SK-N-SH (cell line): ENCODE data around the gene USP2. TPM values are rescaled to one million over a fixed set of nuclear protein-coding genes. Genes with fewer than 3 reads are reported as not detected.
A peak's percentile ranks its signal among the peaks of the same experiment; 100 is the strongest.

Experiments used
- CTCF ChIA-PET: fragments of 300-600, 350-600 bp; formaldehyde crosslinking; extraction: SDS; loops from one replicate; lab custom pipeline; 2021; lab: Yijun Ruan, JAX
- POLR2A ChIA-PET: fragments of 350-600 bp; sonication (Branson Sonifier 250); formaldehyde crosslinking; extraction: SDS; loops from one replicate; lab custom pipeline; 2020; ENCODE audit warnings: antibody characterized with exemption, inconsistent platforms; lab: Yijun Ruan, JAX
- DNase-seq: peaks from one replicate; pipeline ENCODE4 v3.0.0; 2012
- H2AFZ ChIP-seq: fragments of 200-600 bp; sonication (generic); 2 replicates; pipeline ENCODE4 v1.8.1; 2016; ENCODE audit warnings: antibody characterized with exemption, mild to moderate bottlenecking, low read depth
- H3F3A ChIP-seq: fragments of 200-600 bp; sonication (generic); replicated peaks from 2 replicates; pipeline ENCODE3; 2016; ENCODE audit warnings: antibody characterized with exemption, mild to moderate bottlenecking; ENCODE audit not compliant: insufficient read depth
- H3K27ac ChIP-seq, 2 experiments: fragments of 200-500 bp in 1 of 2; fragments of 200-600 bp in 1 of 2; sonication (Bioruptor generic) in 1 of 2; sonication (generic), shearing (Covaris generic) in 1 of 2; 2 replicates each; pipeline versions ENCODE4 v1.5.1 to v1.6.1; 2014 to 2016; ENCODE audit warnings: low read depth in 2 of 2, inconsistent platforms in 1 of 2, low read length in 1 of 2, mild to moderate bottlenecking in 1 of 2, mixed read lengths in 1 of 2
- H3K27me3 ChIP-seq: fragments of 200-600 bp; sonication (generic), shearing (Covaris generic); 2 replicates; pipeline ENCODE4 v1.6.1; 2016; ENCODE audit warnings: mixed run types; ENCODE audit not compliant: insufficient read depth
- H3K36me3 ChIP-seq, 2 experiments: fragments of 200-500 bp in 1 of 2; fragments of 200-600 bp in 1 of 2; sonication (Bioruptor generic) in 1 of 2; sonication (generic) in 1 of 2; replicated peaks in 1 of 2; 2 replicates each; pipeline versions ENCODE3 to v1.5.1; 2014 to 2016; ENCODE audit warnings: low read length in 1 of 2, mild to moderate bottlenecking in 1 of 2; ENCODE audit not compliant: insufficient read depth in 2 of 2, control insufficient read depth in 1 of 2
- H3K4me1 ChIP-seq, 2 experiments: fragments of 200-500 bp in 1 of 2; fragments of 200-600 bp in 1 of 2; sonication (Bioruptor generic) in 1 of 2; sonication (generic), shearing (Covaris generic) in 1 of 2; 2 replicates each; pipeline versions ENCODE4 v1.5.1 to v1.6.1; 2014 to 2016; ENCODE audit warnings: low read depth in 1 of 2, low read length in 1 of 2, mixed run types in 1 of 2; ENCODE audit not compliant: insufficient read depth in 2 of 2, control insufficient read depth in 1 of 2
- H3K4me2 ChIP-seq: fragments of 200-600 bp; sonication (generic), shearing (Covaris generic); 2 replicates; pipeline ENCODE4 v1.6.1; 2017; ENCODE audit warnings: mixed run types
- H3K4me3 ChIP-seq, 2 experiments: fragments of 200-500 bp in 1 of 2; fragments of 200-600 bp in 1 of 2; sonication (Bioruptor generic) in 1 of 2; sonication (generic), shearing (Covaris generic) in 1 of 2; 2 replicates each; pipeline versions ENCODE4 v1.5.1 to v1.8.1; 2014 to 2016; ENCODE audit warnings: low read depth in 2 of 2, inconsistent platforms in 1 of 2, low read length in 1 of 2, mild to moderate bottlenecking in 1 of 2, mixed read lengths in 1 of 2, moderate library complexity in 1 of 2
- H3K79me2 ChIP-seq: fragments of 200-600 bp; sonication (generic); 2 replicates; pipeline ENCODE4 v1.8.1; 2017; ENCODE audit warnings: mild to moderate bottlenecking; ENCODE audit not compliant: insufficient read depth
- H3K9ac ChIP-seq: fragments of 200-600 bp; sonication (generic); 2 replicates; pipeline ENCODE4 v1.6.1; 2017; ENCODE audit warnings: mixed run types
- H3K9me2 ChIP-seq: fragments of 200-600 bp; sonication (generic); 2 replicates; pipeline ENCODE4 v1.6.1; 2017; ENCODE audit warnings: mixed run types
- H3K9me3 ChIP-seq: fragments of 200-600 bp; sonication (generic); 2 replicates; pipeline ENCODE4 v1.6.1; 2017; ENCODE audit warnings: mixed run types, mild to moderate bottlenecking, moderate library complexity
- H4K20me1 ChIP-seq: fragments of 200-600 bp; sonication (generic); 2 replicates; pipeline ENCODE4 v1.6.1; 2017; ENCODE audit warnings: mild to moderate bottlenecking, mixed run types; ENCODE audit not compliant: insufficient read depth
- EP300 ChIP-seq, 2 experiments: IDR thresholded peaks; 2 replicates each; pipeline versions ENCODE4 v1.4.0 to v1.6.1; 2012; ENCODE audit warnings: borderline replicate concordance in 1 of 2, low read depth in 1 of 2, low read length in 1 of 2
- FOXJ3 ChIP-seq: sonication (generic); formaldehyde crosslinking; IDR thresholded peaks from 2 replicates; pipeline ENCODE4 v1.5.1; 2020; ENCODE audit warnings: mild to moderate bottlenecking, missing genetic modification reagents
- FOXM1 ChIP-seq: IDR thresholded peaks from 2 replicates; pipeline ENCODE4 v1.4.0; 2012; ENCODE audit warnings: low read depth, mild to moderate bottlenecking
- MXI1 ChIP-seq: IDR thresholded peaks from 2 replicates; pipeline ENCODE4 v1.6.1; 2012; ENCODE audit warnings: mild to moderate bottlenecking, low read depth, low read length, improper control_type of control experiment
- NFIC ChIP-seq: IDR thresholded peaks from 2 replicates; pipeline ENCODE4 v1.4.0; 2012; ENCODE audit warnings: borderline replicate concordance
- NRF1 ChIP-seq: IDR thresholded peaks from 2 replicates; pipeline ENCODE4 v1.6.1; 2012; ENCODE audit warnings: low read depth, mild to moderate bottlenecking, low read length
- RCOR1 ChIP-seq: fragments of 150-350 bp; IDR thresholded peaks from 2 replicates; pipeline ENCODE4 v1.6.1; 2017; ENCODE audit warnings: antibody characterized with exemption, low read length
- RFX5 ChIP-seq: IDR thresholded peaks from 2 replicates; pipeline ENCODE4 v1.6.1; 2012; ENCODE audit warnings: mild to moderate bottlenecking, improper control_type of control experiment, low read length
- RXRA ChIP-seq: IDR thresholded peaks from 2 replicates; pipeline ENCODE4 v1.4.0; 2012; ENCODE audit warnings: low read depth, mild to moderate bottlenecking, borderline replicate concordance
- TAF1 ChIP-seq: IDR thresholded peaks from 2 replicates; pipeline ENCODE4 v1.6.1; 2012; ENCODE audit warnings: low read depth, mild to moderate bottlenecking, low read length, moderate library complexity, borderline replicate concordance
- WGBS: methylation state at CpG from one replicate; pipeline ENCODE4 v1.1.6; 2017; ENCODE audit warnings: low lambda C conversion rate; 5-methylcytosine and 5-hydroxymethylcytosine counted together
- polyA plus RNA-seq, 3 experiments: library from polyadenylated mRNA; depleted of rRNA; stranded (reverse); fragments of >200 nt; gene quantifications; 2 replicates each; pipeline ENCODE4 v1.2.3, GENCODE V29; 2012
- TF ChIP-seq, protein P1 (sequence below): IDR thresholded peaks from 2 replicates; pipeline ENCODE4 v1.6.1; 2012; ENCODE audit warnings: mild to moderate bottlenecking, low read depth, low read length, moderate library complexity
- TF ChIP-seq, protein P2 (sequence below): IDR thresholded peaks from 2 replicates; pipeline ENCODE4 v1.4.0; 2012; ENCODE audit warnings: low read depth

USP2 gene
- polyA plus RNA-seq, 1 of the 3 experiments (the other 2 are of a cell fraction): 0.97 TPM

DNA sequence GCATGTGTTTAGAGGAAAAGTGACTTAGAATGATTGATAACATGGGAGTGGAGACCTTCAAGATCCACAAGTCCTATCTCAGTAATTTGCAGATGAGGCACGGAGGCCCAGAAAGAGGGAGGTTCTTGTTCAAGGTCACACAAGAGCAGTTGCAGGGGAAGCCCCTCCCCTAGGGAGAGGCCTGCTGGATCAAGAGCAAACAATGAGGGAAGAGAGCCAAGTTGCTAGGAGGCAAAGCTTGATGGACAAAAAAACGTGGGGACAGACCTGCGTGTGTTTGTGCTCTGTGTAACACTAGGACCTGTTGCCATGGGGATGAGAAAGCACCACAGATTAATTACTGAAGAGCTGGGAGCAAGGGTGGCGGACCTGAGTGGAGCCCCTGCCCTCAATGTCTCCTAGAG lies 28.6 kb downstream of the USP2 start:
- ChIA-PET CTCF (interaction anchor here (0.6 to 11.0 kb wide), 12 partner anchors 9 to 157 kb away, joined by 3 to 85 read pairs (median 5); partner anchors contain the start of genes C1QTNF5, MCAM and USP2), POLR2A (interaction anchor here (1.2 kb wide), 1 partner anchor 16 kb away, joined by 3 read pairs; no protein-coding TSS in a partner anchor)
- Histone ChIP-seq H3F3A (no peaks in the 10 kb centered on the region), H4K20me1 (no peaks in the 10 kb centered on the region), H3K4me1 (peaks cover 0 to 18% of the 10 kb centered on the region in 2 experiments; a peak in 1 of 4 replicates), H3K27me3 (no peaks in the 10 kb centered on the region; the same call in 1 of the 2 replicates), H3K27ac (peak overlapping the region in 1 of 2 experiments; percentile 35; a peak in 1 of 4 replicates), H3K4me2 (no peak overlapping the region), H3K36me3 (no peaks in the 10 kb centered on the region), H3K9me3 (no peaks in the 10 kb centered on the region), H3K4me3 (no peak overlapping the region), H3K9ac (no peak overlapping the region), H3K9me2 (no peaks in the 10 kb centered on the region), H3K79me2 (no peaks in the 10 kb centered on the region), H2AFZ (no peak overlapping the region)
- DNase-seq: peak; percentile 77
- 45% methylated on average over 4 of the region's 4 CpGs for WGBS
- peak; percentile 49; the same call in 1 of the 2 replicates for TF ChIP-seq MXI1
- no peak for TF ChIP-seq RCOR1

DNA sequence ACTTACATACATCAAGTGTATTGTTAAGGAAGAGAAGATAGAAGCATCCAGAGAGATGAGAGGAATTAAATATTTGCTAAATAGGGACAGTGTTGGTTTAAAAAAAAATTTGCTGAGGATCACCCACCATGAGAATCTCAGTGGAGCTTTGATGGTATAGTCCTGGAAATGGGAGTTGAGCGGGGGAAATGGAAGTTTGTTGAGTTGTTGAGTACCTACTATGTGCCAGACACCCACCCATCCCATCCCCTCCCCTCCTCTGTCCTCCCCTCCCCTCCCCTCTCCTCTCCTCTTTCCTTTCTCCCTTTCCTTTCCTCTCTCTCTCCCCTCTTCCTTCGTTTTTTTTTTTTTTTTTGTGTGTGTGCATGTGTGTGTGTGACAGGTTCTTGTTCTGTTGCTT lies 30.3 kb downstream of the USP2 start:
- Histone ChIP-seq H3K79me2 (no peaks in the 10 kb centered on the region), H3K9me2 (no peaks in the 10 kb centered on the region), H3K9ac (no peak overlapping the region), H3F3A (no peaks in the 10 kb centered on the region), H3K36me3 (no peaks in the 10 kb centered on the region), H2AFZ (no peak overlapping the region), H3K4me1 (peaks cover 0 to 18% of the 10 kb centered on the region in 2 experiments; a peak in 1 of 4 replicates), H3K27ac (no peak overlapping the region), H3K4me2 (no peak overlapping the region), H3K27me3 (no peaks in the 10 kb centered on the region; the same call in 1 of the 2 replicates), H3K9me3 (no peaks in the 10 kb centered on the region), H3K4me3 (no peak overlapping the region), H4K20me1 (no peaks in the 10 kb centered on the region)
- CTCF ChIA-PET: interaction anchor here (1.1 to 11.0 kb wide), 7 partner anchors 11 to 124 kb away, joined by 3 to 85 read pairs (median 16); partner anchors contain the start of gene USP2
- DNase-seq: no peak
- TF ChIP-seq RFX5: no peak
- TF ChIP-seq, protein P1, sequence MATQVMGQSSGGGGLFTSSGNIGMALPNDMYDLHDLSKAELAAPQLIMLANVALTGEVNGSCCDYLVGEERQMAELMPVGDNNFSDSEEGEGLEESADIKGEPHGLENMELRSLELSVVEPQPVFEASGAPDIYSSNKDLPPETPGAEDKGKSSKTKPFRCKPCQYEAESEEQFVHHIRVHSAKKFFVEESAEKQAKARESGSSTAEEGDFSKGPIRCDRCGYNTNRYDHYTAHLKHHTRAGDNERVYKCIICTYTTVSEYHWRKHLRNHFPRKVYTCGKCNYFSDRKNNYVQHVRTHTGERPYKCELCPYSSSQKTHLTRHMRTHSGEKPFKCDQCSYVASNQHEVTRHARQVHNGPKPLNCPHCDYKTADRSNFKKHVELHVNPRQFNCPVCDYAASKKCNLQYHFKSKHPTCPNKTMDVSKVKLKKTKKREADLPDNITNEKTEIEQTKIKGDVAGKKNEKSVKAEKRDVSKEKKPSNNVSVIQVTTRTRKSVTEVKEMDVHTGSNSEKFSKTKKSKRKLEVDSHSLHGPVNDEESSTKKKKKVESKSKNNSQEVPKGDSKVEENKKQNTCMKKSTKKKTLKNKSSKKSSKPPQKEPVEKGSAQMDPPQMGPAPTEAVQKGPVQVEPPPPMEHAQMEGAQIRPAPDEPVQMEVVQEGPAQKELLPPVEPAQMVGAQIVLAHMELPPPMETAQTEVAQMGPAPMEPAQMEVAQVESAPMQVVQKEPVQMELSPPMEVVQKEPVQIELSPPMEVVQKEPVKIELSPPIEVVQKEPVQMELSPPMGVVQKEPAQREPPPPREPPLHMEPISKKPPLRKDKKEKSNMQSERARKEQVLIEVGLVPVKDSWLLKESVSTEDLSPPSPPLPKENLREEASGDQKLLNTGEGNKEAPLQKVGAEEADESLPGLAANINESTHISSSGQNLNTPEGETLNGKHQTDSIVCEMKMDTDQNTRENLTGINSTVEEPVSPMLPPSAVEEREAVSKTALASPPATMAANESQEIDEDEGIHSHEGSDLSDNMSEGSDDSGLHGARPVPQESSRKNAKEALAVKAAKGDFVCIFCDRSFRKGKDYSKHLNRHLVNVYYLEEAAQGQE: no peak
- TF ChIP-seq, protein P2, sequence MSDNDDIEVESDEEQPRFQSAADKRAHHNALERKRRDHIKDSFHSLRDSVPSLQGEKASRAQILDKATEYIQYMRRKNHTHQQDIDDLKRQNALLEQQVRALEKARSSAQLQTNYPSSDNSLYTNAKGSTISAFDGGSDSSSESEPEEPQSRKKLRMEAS: no peak
- TF ChIP-seq FOXJ3 (CRISPR knock-in tag): no peak
- TF ChIP-seq NRF1: no peak
- TF ChIP-seq RXRA: no peak
- TF ChIP-seq NFIC: no peak
- no peak for TF ChIP-seq FOXM1
- TF ChIP-seq TAF1: no peak
- TF ChIP-seq RCOR1: no peak
- no peak for TF ChIP-seq EP300 (IDR thresholded peaks at IDR 0.05; ENCODE audit: borderline replicate concordance in 1 of 2, low read depth in 1 of 2, low read length in 1 of 2)
- POLR2A ChIA-PET: no interaction called here
- WGBS: 45% methylated on average over 2 of the region's 2 CpGs
